Fibroblast of skin of left biceps (primary cell): ENCODE measurements around the gene CCDC90B.

Source experiments
- DNase-seq, 2 experiments: peaks; one replicate each; pipeline ENCODE4 v3.0.0-alpha.2; 2013; ENCODE audit warnings: low read depth in 2 of 2

Gene CCDC90B

DNA sequence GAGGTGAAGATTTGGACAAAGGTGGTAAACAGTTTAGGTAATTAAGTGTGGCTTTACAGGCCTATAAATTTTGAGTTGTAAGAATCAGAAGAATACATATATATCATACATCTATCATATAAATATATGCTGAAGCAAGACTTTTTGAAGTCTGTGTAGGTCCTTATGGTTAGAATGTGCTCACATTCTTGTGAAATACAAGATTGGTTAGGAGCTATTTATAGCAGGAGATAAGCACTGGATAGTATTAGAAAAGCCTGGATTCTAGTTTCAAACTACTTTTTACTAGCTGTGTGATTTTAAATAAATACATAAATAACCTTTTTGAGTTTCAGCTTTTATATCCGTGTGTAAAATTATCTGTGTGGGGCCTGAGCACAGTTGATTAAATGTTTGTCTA, 50.3 kb downstream of the CCDC90B start:
- DNase-seq, result no peak

DNA sequence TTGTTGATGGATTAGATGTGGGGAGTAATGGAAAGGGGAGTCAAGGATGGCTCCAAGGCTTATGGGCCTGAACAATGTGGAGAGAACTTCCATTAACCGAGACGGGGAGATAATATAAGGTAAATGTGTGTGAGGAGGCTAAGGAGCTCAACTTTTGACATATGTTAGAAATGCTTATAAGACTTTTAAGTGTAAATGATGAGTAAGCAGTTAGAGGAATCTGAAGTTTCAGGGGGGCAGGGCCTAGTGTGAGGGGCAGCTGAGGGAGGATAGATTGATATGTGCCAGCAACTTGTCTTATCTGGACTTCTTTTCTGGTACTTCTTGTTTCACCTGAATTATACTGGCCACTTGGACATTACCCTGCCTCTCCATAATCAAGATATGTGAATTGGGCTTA, 62.7 kb downstream of the CCDC90B start:
- no peak for DNase-seq

DNA sequence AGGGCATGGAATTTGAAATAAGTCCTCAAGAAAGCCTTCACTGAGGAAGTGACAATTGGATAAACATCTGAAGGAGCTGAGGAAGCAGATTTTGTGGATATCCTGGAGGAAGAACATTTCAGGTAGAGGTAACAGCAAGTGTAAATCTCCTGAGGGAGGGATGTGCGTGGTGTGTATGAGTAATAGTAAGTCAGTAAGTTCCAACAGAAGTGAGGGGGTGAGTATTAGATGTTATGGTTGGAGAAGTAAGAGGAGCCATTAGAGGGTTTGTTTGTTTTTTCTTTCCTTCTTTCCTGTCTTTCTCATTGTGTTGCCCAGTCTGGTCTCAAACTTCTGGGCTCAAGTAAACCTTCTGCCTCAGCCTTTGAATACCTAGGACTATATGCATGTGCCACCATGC, 63.7 kb downstream of the CCDC90B start:
- no peak for DNase-seq

DNA sequence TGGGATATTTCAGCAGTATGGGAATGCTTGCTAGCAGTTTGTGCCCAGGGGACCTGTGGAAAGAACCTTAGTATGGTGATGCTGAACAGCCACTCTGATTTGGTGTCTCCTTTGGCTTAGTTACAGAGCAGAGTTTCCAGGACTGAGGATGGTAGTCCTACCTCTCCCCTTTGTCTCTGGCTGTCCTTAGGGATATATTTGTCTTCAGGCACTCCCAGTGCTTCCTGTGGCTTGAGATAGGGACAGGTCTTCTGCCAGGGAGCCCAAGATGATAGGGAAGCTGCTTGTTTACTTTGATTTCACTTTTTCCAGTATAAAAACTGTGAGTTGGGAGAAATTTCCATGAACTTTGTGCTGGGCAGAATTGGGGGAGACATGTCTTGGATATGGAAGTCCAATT, 64.5 kb downstream of the CCDC90B start:
- no peak for DNase-seq

DNA sequence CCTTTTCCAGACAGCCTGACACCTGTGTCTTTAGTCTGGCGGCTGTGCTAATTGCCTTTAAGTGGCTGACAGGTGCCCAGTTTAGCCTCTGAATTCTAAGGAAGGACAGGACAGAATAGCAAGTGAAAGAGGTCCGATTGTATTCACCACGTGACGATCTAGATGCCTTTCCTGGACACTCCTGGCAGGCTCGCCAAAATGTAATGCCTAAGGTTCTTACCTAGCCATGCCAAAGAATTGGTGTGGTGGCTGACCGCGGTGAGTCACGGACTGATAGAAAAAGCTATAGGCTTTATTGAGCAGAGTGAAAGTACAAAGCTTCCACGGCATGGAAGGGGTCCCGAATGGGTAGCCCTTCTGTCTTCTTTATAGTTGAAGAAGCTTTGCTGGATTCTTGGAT, 65.9 kb downstream of the CCDC90B start:
- DNase-seq, result no peak

DNA sequence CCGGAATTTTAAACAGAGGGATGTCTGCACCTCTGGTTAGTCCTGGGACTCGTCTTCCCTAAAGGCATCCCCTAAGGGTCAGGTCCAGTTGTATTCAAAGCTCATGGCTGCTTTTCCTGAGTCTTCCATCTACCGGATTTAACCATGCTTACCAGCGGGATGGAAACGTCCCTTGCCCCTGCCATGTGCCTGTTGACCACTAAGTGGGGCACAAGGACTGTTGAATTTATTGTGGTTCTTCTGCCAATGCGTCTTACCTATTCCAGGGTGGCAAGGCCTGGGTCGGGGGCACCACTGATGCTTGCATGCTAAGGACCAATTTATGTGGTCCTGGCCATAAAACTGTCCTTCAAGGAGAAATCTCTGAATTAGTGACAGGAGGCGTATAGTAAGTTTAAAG, 67.1 kb downstream of the CCDC90B start:
- no peak for DNase-seq
